Duodenal mucosa (tissue), 2 donors: ENCODE results near the gene SMC5.

Source experiments
- H3K27ac ChIP-seq: one replicate; pipeline ENCODE4 v1.7.0; 2013; ENCODE audit warnings: low read depth, low read length
- H3K27me3 ChIP-seq, 2 donors: one replicate each; pipeline ENCODE4 v1.7.0; 2013; ENCODE audit warnings: low read length in 2 of 2, control low read depth in 1 of 2; ENCODE audit not compliant: insufficient read depth in 2 of 2, control insufficient read depth in 1 of 2
- H3K36me3 ChIP-seq, 2 donors: one replicate each; pipeline ENCODE4 v1.7.0; 2013; ENCODE audit warnings: low read length in 2 of 2, control low read depth in 1 of 2; ENCODE audit not compliant: insufficient read depth in 2 of 2, control insufficient read depth in 1 of 2
- H3K4me1 ChIP-seq, 2 donors: one replicate each; pipeline ENCODE4 v1.7.0; 2013; ENCODE audit warnings: low read length in 2 of 2, control low read depth in 1 of 2; ENCODE audit not compliant: insufficient read depth in 2 of 2, control insufficient read depth in 1 of 2
- H3K4me3 ChIP-seq, 2 donors: one replicate each; pipeline ENCODE4 v1.7.0; 2013; ENCODE audit warnings: low read length in 2 of 2, low read depth in 1 of 2
- H3K9ac ChIP-seq, 2 donors: one replicate each; pipeline ENCODE4 v1.7.0; 2013; ENCODE audit warnings: low read length in 2 of 2, low read depth in 1 of 2
- H3K9me3 ChIP-seq, 2 donors: one replicate each; pipeline ENCODE4 v1.7.0; 2013; ENCODE audit warnings: low read length in 2 of 2, control low read depth in 1 of 2; ENCODE audit not compliant: control insufficient read depth in 1 of 2

SMC5 gene

GRCh38 chr9:70261131-70261870, 2.5 kb downstream of the SMC5 start:
- no peak overlapping the region for H3K9ac ChIP-seq
- peaks cover 25 to 34% of the 10 kb centered on the region in 2 donors for H3K4me1 ChIP-seq
- H3K4me3 ChIP-seq = no peak overlapping the region
- H3K27ac ChIP-seq = no peak overlapping the region
- H3K36me3 ChIP-seq = peaks cover 4 to 26% of the 10 kb centered on the region in 2 donors
- H3K27me3 ChIP-seq = no peaks in the 10 kb centered on the region
- H3K9me3 ChIP-seq = no peaks in the 10 kb centered on the region

- peaks cover 7 to 26% of the 10 kb centered on the region in 2 donors for H3K36me3 ChIP-seq
- peaks cover 15 to 30% of the 10 kb centered on the region in 2 donors for H3K4me1 ChIP-seq
- H3K9me3 ChIP-seq = no peaks in the 10 kb centered on the region
- no peak overlapping the region for H3K9ac ChIP-seq
- H3K27me3 ChIP-seq = no peaks in the 10 kb centered on the region
- no peak overlapping the region for H3K4me3 ChIP-seq
- H3K27ac ChIP-seq = no peak overlapping the region
Observed at GRCh38 chr9:70262366-70262765, 3.6 kb downstream of the SMC5 start.

GRCh38 chr9:70262948-70263347, 4.2 kb downstream of the SMC5 start:
- no peaks in the 10 kb centered on the region for H3K9me3 ChIP-seq
- no peak overlapping the region for H3K9ac ChIP-seq
- peaks cover 10 to 27% of the 10 kb centered on the region in 2 donors for H3K4me1 ChIP-seq
- no peak overlapping the region for H3K4me3 ChIP-seq
- H3K36me3 ChIP-seq = peaks cover 9 to 26% of the 10 kb centered on the region in 2 donors
- no peaks in the 10 kb centered on the region for H3K27me3 ChIP-seq
- H3K27ac ChIP-seq = no peak overlapping the region

DNA sequence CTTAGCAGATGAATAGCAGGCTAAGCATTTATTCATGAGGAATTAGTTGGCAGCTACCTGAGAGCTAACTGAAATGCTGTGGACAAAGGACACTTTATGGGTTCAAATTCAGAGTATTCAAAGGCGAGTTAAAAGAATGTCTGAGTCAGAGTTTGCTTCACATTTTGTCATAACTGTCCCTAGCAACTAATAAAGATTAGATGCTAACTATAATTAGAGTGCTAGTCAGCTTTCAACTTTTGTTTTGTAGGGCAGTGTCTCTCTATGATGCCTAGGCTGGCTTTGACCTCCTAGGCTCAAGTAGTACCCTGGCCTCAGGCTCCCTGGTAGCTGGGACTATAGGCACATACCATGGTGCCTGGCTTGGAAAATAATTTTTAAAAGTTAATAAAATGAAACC, 4.6 kb downstream of the SMC5 start:
- Histone ChIP-seq H3K4me3 (no peak overlapping the region), H3K36me3 (peaks cover 9 to 26% of the 10 kb centered on the region in 2 donors), H3K9me3 (no peaks in the 10 kb centered on the region), H3K27ac (no peak overlapping the region), H3K4me1 (peaks cover 10 to 27% of the 10 kb centered on the region in 2 donors), H3K27me3 (no peaks in the 10 kb centered on the region), H3K9ac (no peak overlapping the region)

DNA sequence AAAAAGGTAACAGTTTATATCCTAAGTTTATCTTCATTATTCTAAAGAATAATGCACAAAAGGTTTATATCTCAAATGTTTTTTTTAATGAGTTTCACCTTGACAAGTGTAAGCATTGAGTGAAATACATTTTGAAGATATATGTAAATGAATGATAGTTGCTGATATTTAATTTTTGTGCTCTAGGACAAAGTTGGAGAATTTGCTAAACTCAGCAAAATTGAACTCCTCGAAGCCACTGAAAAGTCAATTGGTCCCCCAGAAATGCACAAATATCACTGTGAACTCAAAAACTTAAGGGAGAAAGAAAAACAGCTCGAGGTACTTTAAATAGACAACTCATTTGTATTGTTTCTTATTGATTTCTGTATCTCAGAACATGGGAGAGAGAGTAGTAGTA, 19.5 kb downstream of the SMC5 start:
- no peak overlapping the region for H3K27ac ChIP-seq
- no peaks in the 10 kb centered on the region for H3K27me3 ChIP-seq
- no peaks in the 10 kb centered on the region for H3K4me1 ChIP-seq
- H3K9ac ChIP-seq = no peak overlapping the region
- peaks cover 5 to 21% of the 10 kb centered on the region in 2 donors for H3K36me3 ChIP-seq
- no peak overlapping the region for H3K4me3 ChIP-seq
- no peaks in the 10 kb centered on the region for H3K9me3 ChIP-seq

DNA sequence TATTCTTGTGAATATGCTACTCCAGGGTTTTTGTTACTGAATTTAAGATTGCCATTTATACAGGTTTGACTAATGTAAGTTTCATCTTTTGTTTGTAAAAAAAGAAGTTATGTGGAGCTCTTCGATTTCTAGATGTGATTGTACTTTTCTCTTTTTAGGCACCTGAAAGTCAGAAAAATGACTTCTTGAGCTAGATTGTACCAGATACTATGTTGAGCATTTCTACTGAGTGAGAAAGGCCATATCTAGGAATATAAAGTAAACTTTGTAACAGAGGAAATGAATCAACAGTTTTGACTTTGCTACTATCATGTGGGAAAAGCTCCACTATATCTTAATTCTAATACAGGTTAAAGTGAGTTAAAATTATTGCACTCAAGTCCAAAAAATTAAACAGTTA, 25.1 kb downstream of the SMC5 start:
- Histone ChIP-seq H3K4me3 (no peak overlapping the region), H3K27ac (no peak overlapping the region), H3K36me3 (peaks cover 8 to 27% of the 10 kb centered on the region in 2 donors), H3K4me1 (peaks cover 0 to 4% of the 10 kb centered on the region in 2 donors), H3K9me3 (no peaks in the 10 kb centered on the region), H3K9ac (no peak overlapping the region), H3K27me3 (no peaks in the 10 kb centered on the region)

DNA sequence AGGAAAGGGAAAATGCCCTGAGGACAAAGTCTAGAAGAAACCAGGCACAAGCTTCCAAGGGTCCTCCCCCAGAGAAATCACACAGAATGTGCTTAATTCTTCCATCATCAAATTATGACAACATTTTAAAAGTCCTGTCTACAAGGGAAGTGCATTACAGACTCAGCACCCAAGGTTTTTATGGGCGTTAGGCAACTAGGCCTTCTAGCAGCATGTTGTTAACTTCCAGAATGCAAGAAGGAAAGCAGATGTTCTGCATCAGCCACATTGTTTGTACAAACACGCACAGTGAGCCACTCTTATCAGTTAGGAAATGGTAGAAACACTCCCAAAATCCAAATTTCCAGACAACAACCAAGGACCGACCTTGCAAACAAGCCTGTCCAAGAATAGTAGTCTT, 26.5 kb downstream of the SMC5 start:
- Histone ChIP-seq H3K9me3 (no peaks in the 10 kb centered on the region), H3K27me3 (no peaks in the 10 kb centered on the region), H3K27ac (no peak overlapping the region), H3K36me3 (peaks cover 8 to 23% of the 10 kb centered on the region in 2 donors), H3K4me3 (no peak overlapping the region), H3K9ac (no peak overlapping the region), H3K4me1 (peaks cover 0 to 4% of the 10 kb centered on the region in 2 donors)

GRCh38 chr9:70285981-70286598, 27.3 kb downstream of the SMC5 start:
- Histone ChIP-seq H3K27me3 (no peaks in the 10 kb centered on the region), H3K36me3 (peaks cover 3 to 26% of the 10 kb centered on the region in 2 donors), H3K9me3 (no peaks in the 10 kb centered on the region), H3K4me1 (peaks cover 0 to 4% of the 10 kb centered on the region in 2 donors), H3K4me3 (no peak overlapping the region), H3K9ac (no peak overlapping the region), H3K27ac (no peak overlapping the region)

DNA sequence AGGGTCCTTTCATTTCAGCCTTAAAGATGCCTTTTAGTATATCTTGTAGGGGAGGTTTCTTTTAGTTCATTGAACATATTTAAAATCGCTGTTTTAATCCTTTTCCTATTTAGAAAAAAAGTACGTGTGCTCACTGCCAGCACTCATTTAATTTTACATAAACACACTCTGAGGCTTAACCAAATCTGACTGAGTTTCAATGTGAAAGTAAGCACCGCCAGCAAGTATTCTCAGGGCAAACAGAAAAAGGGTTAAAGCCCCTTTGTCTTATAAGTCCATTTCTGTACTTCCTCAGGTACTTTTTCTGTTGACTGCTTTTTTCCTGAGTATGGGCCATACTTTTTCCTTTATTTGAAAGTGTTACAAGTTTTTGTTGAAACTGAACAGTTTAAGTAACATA, 31.8 kb downstream of the SMC5 start:
- Histone ChIP-seq H3K36me3 (peaks cover 13 to 19% of the 10 kb centered on the region in 2 donors), H3K27me3 (no peaks in the 10 kb centered on the region), H3K9me3 (peaks cover 3 to 13% of the 10 kb centered on the region in 2 donors), H3K9ac (no peak overlapping the region), H3K4me3 (no peak overlapping the region), H3K4me1 (no peaks in the 10 kb centered on the region), H3K27ac (no peak overlapping the region)

DNA sequence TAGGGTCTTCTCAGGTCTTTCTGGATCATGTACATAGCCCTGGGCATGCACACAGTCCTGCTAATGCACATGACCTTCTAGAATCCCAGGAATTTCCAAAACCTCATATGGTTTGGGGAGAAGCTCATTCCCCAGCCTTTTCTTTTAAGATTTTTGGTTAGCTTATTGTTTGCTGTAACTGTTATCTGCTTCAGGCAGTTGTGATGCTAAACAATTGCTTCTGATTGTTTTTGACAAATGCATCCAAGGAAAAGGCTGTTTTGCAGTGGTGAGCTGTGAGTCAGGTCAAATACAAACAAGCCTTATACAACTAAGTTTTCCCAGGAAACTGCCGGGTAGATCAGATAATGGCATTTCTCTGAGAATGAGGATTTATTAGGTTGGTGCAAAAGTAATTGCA, 32.7 kb downstream of the SMC5 start:
- H3K4me3 ChIP-seq = no peak overlapping the region
- peaks cover 13 to 20% of the 10 kb centered on the region in 2 donors for H3K36me3 ChIP-seq
- no peaks in the 10 kb centered on the region for H3K27me3 ChIP-seq
- H3K4me1 ChIP-seq = no peaks in the 10 kb centered on the region
- no peak overlapping the region for H3K9ac ChIP-seq
- peaks cover 3 to 13% of the 10 kb centered on the region in 2 donors for H3K9me3 ChIP-seq
- H3K27ac ChIP-seq = no peak overlapping the region
